ENCODE measurements around the gene KCTD1. TPM values are rescaled to one million over a fixed set of nuclear protein-coding genes. Genes with fewer than 3 reads are reported as not detected.
A peak's percentile ranks its signal among the peaks of the same experiment; 100 is the strongest.

Gene KCTD1
- total and polyA plus RNA-seq, 10 of the 15 experiments (the other 5 are each of a cell fraction or from before 2014, with no cell fraction given): 1.5 to 13.4 (median 5.5) TPM

DNA sequence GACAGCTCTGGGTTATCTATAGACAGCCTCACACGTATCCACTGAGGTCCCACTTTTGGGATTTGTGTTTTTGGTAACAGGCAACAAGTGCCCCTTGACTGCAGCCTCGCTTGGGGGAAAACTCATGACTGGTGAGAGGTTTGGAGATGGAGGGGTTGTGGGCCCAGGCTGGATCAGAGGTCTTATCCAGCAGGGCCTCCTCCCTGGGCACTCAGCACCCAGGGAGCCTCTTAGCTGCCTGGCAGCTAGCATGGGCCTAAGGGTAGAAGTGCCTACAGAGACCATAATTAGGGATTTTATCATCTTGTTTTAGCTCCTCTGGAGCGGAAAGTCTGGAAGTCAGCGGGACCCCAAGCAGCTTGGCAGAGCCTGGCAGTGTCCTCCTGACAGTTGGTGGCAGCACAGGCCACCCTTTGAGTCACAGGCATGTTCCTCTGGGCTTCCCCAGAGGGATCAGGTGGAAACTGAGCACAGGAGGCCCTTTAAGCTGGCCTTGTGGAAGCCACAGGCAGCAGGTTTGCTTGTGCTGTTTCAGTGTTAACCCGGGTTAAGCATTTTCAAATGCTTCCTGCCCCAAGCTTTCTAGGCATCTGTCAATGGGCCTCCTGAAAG is 143.1 kb downstream of the KCTD1 start:
- no peaks in the 10 kb centered on the region for H3K27me3 ChIP-seq (replicated peaks in 1 of 2; ENCODE audit: control insufficient read depth in 2 of 2, insufficient read depth in 2 of 2, low read length in 1 of 2)
- H2AFZ ChIP-seq (ENCODE audit: control insufficient read depth, low read depth, low read length): no peak overlapping the region; the same call in 1 of the 2 replicates
- H3K4me3 ChIP-seq: no peak overlapping the region
- in situ Hi-C loops (cut with MboI) (loop anchor here (5.0 to 25.0 kb wide), 2 partner anchors 242 to 582 kb away; no protein-coding TSS in a partner anchor), intact Hi-C loops (cut with micrococcal nuclease; ENCODE audit: unreplicated experiment) (loop anchor here (1.0 to 5.0 kb wide), 3 partner anchors 142 to 600 kb away; partner anchors contain the start of gene KCTD1)
- H4K20me1 ChIP-seq (ENCODE audit: control insufficient read depth, insufficient read depth): no peaks in the 10 kb centered on the region
- H3K79me2 ChIP-seq (ENCODE audit: control insufficient read depth, insufficient read depth, low read length): no peaks in the 10 kb centered on the region
- ChIA-PET POLR2A (interaction anchor here (0.5 kb wide), 1 partner anchor 44 kb away, joined by 7 read pairs; no protein-coding TSS in a partner anchor), CTCF (interaction anchor here (0.6 to 4.1 kb wide), 53 partner anchors 11 to 616 kb away, joined by 3 to 35 read pairs (median 4); partner anchors contain the start of gene KCTD1), SMC1A (ENCODE audit: uncharacterized antibody, unreplicated experiment) (interaction anchor here (0.7 to 2.2 kb wide), 27 partner anchors 9 to 621 kb away, joined by 3 to 14 read pairs (median 4); partner anchors contain the start of gene KCTD1), RAD21 (ENCODE audit: unreplicated experiment) (interaction anchor here (0.7 to 3.9 kb wide), 27 partner anchors 17 to 1195 kb away, joined by 3 to 26 read pairs (median 4); partner anchors contain the start of gene KCTD1)
- BruUV-seq (replicated peaks): no TSS peak
- FAIRE-seq: peak; percentile 59
- 42% methylated on average over 5 of the region's 5 CpGs for WGBS (ENCODE audit: insufficient coverage, insufficient replicate concordance, low lambda C conversion rate, missing lambda C conversion rate)
- no peaks in the 10 kb centered on the region for H3K36me3 ChIP-seq (ENCODE audit: control insufficient read depth in 2 of 2, insufficient read depth in 2 of 2, low read length in 1 of 2)
- H3K27ac ChIP-seq (ENCODE audit: control insufficient read depth, insufficient read depth): no peak overlapping the region
- DNase-seq (ENCODE audit: low read depth, low spot score): no peak
- peak; percentile 96 for ATAC-seq
- no peak overlapping the region for H3K9ac ChIP-seq (ENCODE audit: control insufficient read depth, insufficient read depth, low read length)
- no peak overlapping the region for H3K4me2 ChIP-seq (ENCODE audit: control insufficient read depth, insufficient read depth)
- peaks cover 5% of the 10 kb centered on the region; the same call in 1 of the 2 replicates for H3K4me1 ChIP-seq (ENCODE audit: control insufficient read depth, insufficient read depth, low read length)
- no peaks in the 10 kb centered on the region for H3K9me3 ChIP-seq (replicated peaks; ENCODE audit: control insufficient read depth, insufficient read depth, low read length)
- TF ChIP-seq STAT1 (conservative IDR thresholded peaks at IDR 0.05) (no peak), RAD21 (IDR thresholded peaks at IDR 0.05; ENCODE audit: insufficient read depth, low read depth, low read length) (peak; percentile 85), SMAD1 (IDR thresholded peaks at IDR 0.05; ENCODE audit: low read depth, partially characterized antibody) (no peak), ZZZ3 (IDR thresholded peaks at IDR 0.05; ENCODE audit: control insufficient read depth, insufficient read length, low read depth) (no peak), KLF5 (IDR thresholded peaks at IDR 0.05; ENCODE audit: partially characterized antibody) (no peak), SUPT20H (IDR thresholded peaks at IDR 0.05; ENCODE audit: borderline replicate concordance, control insufficient read depth, low read depth, low read length) (no peak), IRF5 (IDR thresholded peaks at IDR 0.05; ENCODE audit: borderline replicate concordance) (no peak), ZNF207 (IDR thresholded peaks at IDR 0.05; ENCODE audit: borderline replicate concordance) (no peak), MYB (IDR thresholded peaks at IDR 0.05; ENCODE audit: borderline replicate concordance, low read depth, low read length) (no peak), RFX5 (IDR thresholded peaks at IDR 0.05; ENCODE audit: low read depth, low read length) (no peak), PKNOX1 (IDR thresholded peaks at IDR 0.05) (no peak), TCF12 (IDR thresholded peaks at IDR 0.05; ENCODE audit: low read depth, low read length) (no peak), SREBF1 (IDR thresholded peaks at IDR 0.05; ENCODE audit: low read length) (no peak), JUNB (IDR thresholded peaks at IDR 0.05) (no peak)
- TF ChIP-seq, protein P1, sequence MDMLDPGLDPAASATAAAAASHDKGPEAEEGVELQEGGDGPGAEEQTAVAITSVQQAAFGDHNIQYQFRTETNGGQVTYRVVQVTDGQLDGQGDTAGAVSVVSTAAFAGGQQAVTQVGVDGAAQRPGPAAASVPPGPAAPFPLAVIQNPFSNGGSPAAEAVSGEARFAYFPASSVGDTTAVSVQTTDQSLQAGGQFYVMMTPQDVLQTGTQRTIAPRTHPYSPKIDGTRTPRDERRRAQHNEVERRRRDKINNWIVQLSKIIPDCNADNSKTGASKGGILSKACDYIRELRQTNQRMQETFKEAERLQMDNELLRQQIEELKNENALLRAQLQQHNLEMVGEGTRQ (IDR thresholded peaks at IDR 0.05; ENCODE audit: borderline replicate concordance, low read depth, low read length): no peak
